ENCODE results near the gene SYCP2. TPM values are rescaled to one million over a fixed set of nuclear protein-coding genes. Genes with fewer than 3 reads are reported as not detected.
"Not testable (repeated sequence)": the region's sequence is repeated elsewhere in the genome, so short reads cannot be mapped to it uniquely, and the experiment has no call there.

The SYCP2 gene
- total RNA-seq, 1 donor: 0.63 TPM

GRCh38 chr20:59891581-59891980 lies 41.9 kb downstream of the SYCP2 start:
- no peak for DNase-seq (ENCODE audit: low read depth)
- TF ChIP-seq CTCF (IDR thresholded peaks at IDR 0.05; ENCODE audit: insufficient read depth, low read length): no peak
- no peak overlapping the region for H3K4me3 ChIP-seq (ENCODE audit: low read depth, low read length)

- not testable (repeated sequence) for H3K4me3 ChIP-seq (ENCODE audit: low read depth, low read length); DNase-seq (ENCODE audit: low read depth)
Observed at GRCh38 chr20:59890035-59890434, 43.4 kb downstream of the SYCP2 start.

GRCh38 chr20:59888050-59888449 lies 45.4 kb downstream of the SYCP2 start:
- no peak for DNase-seq (ENCODE audit: low read depth)
- no peak overlapping the region for H3K4me3 ChIP-seq (ENCODE audit: low read depth, low read length)
- no peak for TF ChIP-seq CTCF (IDR thresholded peaks at IDR 0.05; ENCODE audit: insufficient read depth, low read length)

GRCh38 chr20:59884494-59884893 lies 48.9 kb downstream of the SYCP2 start:
- H3K4me3 ChIP-seq (ENCODE audit: low read depth, low read length): no peak overlapping the region
- no peak for TF ChIP-seq CTCF (IDR thresholded peaks at IDR 0.05; ENCODE audit: insufficient read depth, low read length)
- DNase-seq (ENCODE audit: low read depth): no peak

DNA sequence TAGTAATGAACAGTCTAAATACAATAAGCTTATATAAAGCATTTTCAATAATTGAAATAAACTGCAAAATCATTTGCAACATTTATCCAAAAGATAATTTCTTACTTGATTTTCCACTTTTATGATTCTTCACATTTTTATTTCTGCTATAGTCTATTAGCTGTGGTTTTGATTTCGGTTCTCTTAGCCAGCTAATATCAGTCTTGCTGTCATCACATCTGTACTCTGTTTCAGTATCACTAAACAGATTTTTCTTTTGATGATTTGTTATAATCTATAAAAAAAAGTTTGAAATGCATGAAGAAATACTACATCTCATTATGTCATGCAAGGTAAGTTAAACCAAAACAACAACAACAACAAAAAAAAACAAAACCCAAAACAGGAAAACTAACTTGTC lies 53.2 kb downstream of the SYCP2 start:
- TF ChIP-seq CTCF (IDR thresholded peaks at IDR 0.05; ENCODE audit: insufficient read depth, low read length): no peak
- H3K4me3 ChIP-seq (ENCODE audit: low read depth, low read length): no peak overlapping the region
- DNase-seq (ENCODE audit: low read depth): no peak

- DNase-seq (ENCODE audit: low read depth): no peak
- TF ChIP-seq CTCF (IDR thresholded peaks at IDR 0.05; ENCODE audit: insufficient read depth, low read length): no peak
- H3K4me3 ChIP-seq (ENCODE audit: low read depth, low read length): no peak overlapping the region
Observed at GRCh38 chr20:59873409-59873808, 60.0 kb downstream of the SYCP2 start.

DNA sequence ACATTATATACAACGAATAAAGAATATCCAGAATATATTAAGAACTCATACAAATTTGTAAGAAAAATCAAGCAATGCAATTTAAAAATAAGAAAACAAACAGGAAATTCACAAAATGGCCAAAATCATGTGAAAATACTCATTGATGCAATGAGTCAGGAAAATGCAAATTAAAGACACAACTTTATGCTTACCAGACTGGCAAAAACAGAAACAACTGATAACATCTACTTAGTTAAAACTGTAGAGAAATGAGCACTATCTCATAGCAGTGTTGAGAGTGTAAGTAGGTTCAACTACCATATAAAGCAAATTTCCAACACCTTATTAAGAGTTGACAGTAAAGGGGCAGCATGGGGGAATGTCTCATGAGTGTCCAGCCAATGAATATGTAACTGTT lies 62.3 kb downstream of the SYCP2 start:
- TF ChIP-seq CTCF (IDR thresholded peaks at IDR 0.05; ENCODE audit: insufficient read depth, low read length): no peak
- no peak for DNase-seq (ENCODE audit: low read depth)
- H3K4me3 ChIP-seq (ENCODE audit: low read depth, low read length): no peak overlapping the region

All from fibroblast of the aortic adventitia (primary cell).